MM.1S (cell line): ENCODE data around the gene ITLN2.
"Not testable (repeated sequence)": the region's sequence is repeated elsewhere in the genome, so short reads cannot be mapped to it uniquely, and the experiment has no call there.

Experiments
- DNase-seq: peaks from one replicate; pipeline ENCODE4 v3.0.0-alpha.2; 2015
- H2AFZ ChIP-seq: fragments of 300-600 bp; sonication (generic); 2 replicates; pipeline ENCODE4 v1.6.0; 2016; ENCODE audit warnings: antibody characterized with exemption, low read length
- H3F3A ChIP-seq: fragments of 300-600 bp; sonication (generic); 2 replicates; pipeline ENCODE4 v1.6.1; 2016; ENCODE audit warnings: mild to moderate bottlenecking, antibody characterized with exemption, low read length, moderate library complexity, mixed read lengths; ENCODE audit not compliant: insufficient read depth
- H3K27ac ChIP-seq: fragments of 300-600 bp; sonication (generic); 2 replicates; pipeline ENCODE4 v1.5.1; 2016; ENCODE audit warnings: mild to moderate bottlenecking, low read length
- H3K27me3 ChIP-seq: fragments of 300-600 bp; sonication (generic); replicated peaks from 2 replicates; pipeline ENCODE4 v1.6.0; 2016; ENCODE audit warnings: low read length; ENCODE audit not compliant: insufficient read depth
- H3K36me3 ChIP-seq: fragments of 300-600 bp; sonication (generic); replicated peaks from 2 replicates; pipeline ENCODE4 v1.6.1; 2016; ENCODE audit warnings: mild to moderate bottlenecking, low read length, mixed read lengths; ENCODE audit not compliant: insufficient read depth
- H3K4me1 ChIP-seq: fragments of 300-600 bp; sonication (generic); 2 replicates; pipeline ENCODE4 v1.6.1; 2016; ENCODE audit warnings: low read length, mixed read lengths
- H3K4me2 ChIP-seq: fragments of 300-600 bp; sonication (generic); 2 replicates; pipeline ENCODE4 v1.6.0; 2016; ENCODE audit warnings: low read depth, low read length
- H3K4me3 ChIP-seq: fragments of 300-600 bp; sonication (generic); 2 replicates; pipeline ENCODE4 v1.5.1; 2016; ENCODE audit warnings: low read length, mixed read lengths
- H3K79me2 ChIP-seq: fragments of 300-600 bp; sonication (generic); 2 replicates; pipeline ENCODE4 v1.6.1; 2016; ENCODE audit warnings: mixed run types, low read length, mixed read lengths
- H3K9ac ChIP-seq: fragments of 300-600 bp; sonication (generic); 2 replicates; pipeline ENCODE4 v1.6.1; 2016; ENCODE audit warnings: low read length, mixed read lengths
- H3K9me2 ChIP-seq: fragments of 300-600 bp; sonication (generic); replicated peaks from 2 replicates; pipeline ENCODE4 v1.6.1; 2016; ENCODE audit warnings: mild to moderate bottlenecking, low read length, mixed read lengths; ENCODE audit not compliant: insufficient read depth
- H3K9me3 ChIP-seq: fragments of 300-600 bp; sonication (generic); replicated peaks from 2 replicates; pipeline ENCODE4 v1.6.1; 2016; ENCODE audit warnings: mild to moderate bottlenecking, low read length, mixed read lengths; ENCODE audit not compliant: insufficient read depth
- H4K20me1 ChIP-seq: fragments of 300-600 bp; sonication (generic); 2 replicates; pipeline ENCODE4 v1.6.1; 2016; ENCODE audit warnings: mild to moderate bottlenecking, low read length, moderate library complexity, mixed read lengths; ENCODE audit not compliant: insufficient read depth
- CTCF ChIP-seq: fragments of 300-600 bp; sonication (generic); IDR thresholded peaks from 2 replicates; pipeline ENCODE4 v1.5.1; 2016; ENCODE audit warnings: antibody characterized with exemption, low read length, mixed read lengths
- EZH2 ChIP-seq: fragments of 300-600 bp; sonication (generic); optimal IDR thresholded peaks from 2 replicates; pipeline ENCODE3; 2017; ENCODE audit warnings: low read depth, mild to moderate bottlenecking, antibody characterized with exemption, low read length, mixed read lengths
- EZH2phosphoT487 ChIP-seq: fragments of 300-600 bp; sonication (generic); IDR thresholded peaks from 2 replicates; pipeline ENCODE4 v1.6.1; 2018; ENCODE audit warnings: antibody characterized with exemption, low read length

ITLN2 gene

DNA sequence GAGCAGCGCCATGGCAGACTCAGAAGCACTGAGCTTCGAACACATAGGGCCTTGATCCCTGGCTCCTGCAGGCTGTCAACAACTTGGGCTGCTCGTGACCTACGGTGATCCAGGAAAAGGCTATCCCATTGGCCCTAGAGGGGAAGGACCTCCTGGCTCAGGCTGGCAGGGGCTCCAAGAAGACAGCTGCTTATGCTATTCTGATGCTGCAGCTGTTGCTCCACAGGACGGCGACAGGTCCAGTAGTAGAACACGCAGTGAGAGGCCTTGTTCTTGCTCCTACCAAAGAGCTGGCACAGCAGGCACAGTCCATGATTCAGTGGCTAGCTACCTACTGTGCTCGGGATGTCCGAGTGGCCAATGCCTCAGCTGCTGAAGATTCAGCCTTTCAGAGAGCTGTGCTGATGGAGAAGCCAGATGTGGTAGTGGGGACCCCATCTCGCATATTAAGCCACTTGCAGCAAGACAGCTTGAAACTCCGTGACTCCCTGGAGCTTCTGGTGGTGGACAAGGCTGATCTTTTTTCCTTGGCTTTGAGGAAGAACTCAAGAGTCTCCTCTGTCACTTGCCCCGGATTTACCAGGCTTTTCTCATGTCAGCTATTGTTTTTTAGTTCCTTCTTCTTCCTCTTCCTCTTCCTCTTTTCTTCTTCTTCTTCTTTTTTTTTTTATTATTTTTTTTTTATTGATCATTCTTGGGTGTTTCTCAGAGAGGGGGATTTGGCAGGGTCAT lies 18.9 kb downstream of the ITLN2 start:
- H3K4me2 ChIP-seq: no peak overlapping the region
- no peaks in the 10 kb centered on the region for H3F3A ChIP-seq
- no peaks in the 10 kb centered on the region for H3K36me3 ChIP-seq
- no peak overlapping the region for H3K27ac ChIP-seq
- H4K20me1 ChIP-seq: no peaks in the 10 kb centered on the region
- DNase-seq: no peak
- TF ChIP-seq CTCF (no peak), EZH2phosphoT487 (no peak), EZH2 (no peak)
- H3K9ac ChIP-seq: no peak overlapping the region
- no peaks in the 10 kb centered on the region for H3K9me2 ChIP-seq
- H3K4me1 ChIP-seq: no peaks in the 10 kb centered on the region
- H2AFZ ChIP-seq: no peak overlapping the region
- no peaks in the 10 kb centered on the region for H3K79me2 ChIP-seq
- H3K27me3 ChIP-seq: no peaks in the 10 kb centered on the region
- no peak overlapping the region for H3K4me3 ChIP-seq
- no peaks in the 10 kb centered on the region for H3K9me3 ChIP-seq

- H3F3A ChIP-seq, H3K27ac ChIP-seq, H3K9me3 ChIP-seq, H3K9me2 ChIP-seq, DNase-seq, H2AFZ ChIP-seq, H4K20me1 ChIP-seq, H3K27me3 ChIP-seq, H3K9ac ChIP-seq, H3K79me2 ChIP-seq, H3K4me3 ChIP-seq, H3K4me1 ChIP-seq, H3K36me3 ChIP-seq, H3K4me2 ChIP-seq: not testable (repeated sequence)
Measured at GRCh38 chr1:160933305-160933704, 21.3 kb downstream of the ITLN2 start.

- Histone ChIP-seq H3K4me3 (no peak overlapping the region), H3K4me1 (no peaks in the 10 kb centered on the region), H3F3A (no peaks in the 10 kb centered on the region), H2AFZ (no peak overlapping the region), H4K20me1 (no peaks in the 10 kb centered on the region), H3K79me2 (no peaks in the 10 kb centered on the region), H3K27me3 (no peaks in the 10 kb centered on the region), H3K9me3 (no peaks in the 10 kb centered on the region), H3K9me2 (no peaks in the 10 kb centered on the region), H3K36me3 (no peaks in the 10 kb centered on the region), H3K27ac (no peak overlapping the region), H3K9ac (no peak overlapping the region), H3K4me2 (no peak overlapping the region)
- no peak for DNase-seq
- TF ChIP-seq CTCF: no peak
- TF ChIP-seq EZH2: no peak
- no peak for TF ChIP-seq EZH2phosphoT487
Measured at GRCh38 chr1:160925652-160926244, 28.9 kb downstream of the ITLN2 start.
